HepG2 (cell line): ENCODE results near the gene TRPV4. TPM values are rescaled to one million over a fixed set of nuclear protein-coding genes. Genes with fewer than 3 reads are reported as not detected.

Experiments used
- AKNA ChIP-seq: sonication (generic); formaldehyde crosslinking; IDR thresholded peaks from 2 replicates; pipeline ENCODE4 v1.4.0; 2020; ENCODE audit warnings: missing genetic modification reagents, borderline replicate concordance
- DMTF1 ChIP-seq: sonication (generic); formaldehyde crosslinking; IDR thresholded peaks from 2 replicates; pipeline ENCODE4 v1.4.0; 2020; ENCODE audit warnings: mild to moderate bottlenecking, missing genetic modification reagents
- FOXK2 ChIP-seq: fragments of 450-650 bp; IDR thresholded peaks from 2 replicates; pipeline ENCODE4 v1.6.1; 2016
- GTF3A ChIP-seq: sonication (generic); formaldehyde crosslinking; conservative IDR thresholded peaks from 2 replicates; pipeline ENCODE4 v1.4.0; 2020; ENCODE audit warnings: mild to moderate bottlenecking, missing genetic modification reagents
- HINFP ChIP-seq: sonication (generic); formaldehyde crosslinking; IDR thresholded peaks from 2 replicates; pipeline ENCODE4 v1.4.0; 2020; ENCODE audit warnings: low read depth, mild to moderate bottlenecking, missing genetic modification reagents
- IKZF5 ChIP-seq: IDR thresholded peaks from 2 replicates; pipeline ENCODE4 v1.6.1; 2018; ENCODE audit warnings: missing genetic modification reagents, mild to moderate bottlenecking, missing compliant biosample characterization
- RFX3 ChIP-seq: IDR thresholded peaks from 2 replicates; pipeline ENCODE4 v1.6.1; 2016; ENCODE audit warnings: missing biosample characterization, missing genetic modification reagents
- SP5 ChIP-seq: IDR thresholded peaks from 2 replicates; pipeline ENCODE4 v1.6.1; 2016; ENCODE audit warnings: low read depth, borderline replicate concordance
- ZIK1 ChIP-seq: sonication (generic); formaldehyde crosslinking; IDR thresholded peaks from 2 replicates; pipeline ENCODE4 v1.5.0; 2020; ENCODE audit warnings: mild to moderate bottlenecking, low read depth, missing genetic modification reagents, borderline replicate concordance
- ZNF17 ChIP-seq: sonication (generic); formaldehyde crosslinking; IDR thresholded peaks from 2 replicates; pipeline ENCODE4 v1.5.0; 2020; ENCODE audit warnings: mild to moderate bottlenecking, missing genetic modification reagents
- ZNF180 ChIP-seq: sonication (generic); formaldehyde crosslinking; IDR thresholded peaks from 2 replicates; pipeline ENCODE4 v1.4.0; 2020; ENCODE audit warnings: low read depth, missing genetic modification reagents, borderline replicate concordance
- ZNF292 ChIP-seq: sonication (generic); formaldehyde crosslinking; IDR thresholded peaks from 2 replicates; pipeline ENCODE4 v1.8.1; 2022; ENCODE audit warnings: mild to moderate bottlenecking, low read depth, missing genetic modification reagents, borderline replicate concordance
- ZNF296 ChIP-seq: sonication (generic); formaldehyde crosslinking; conservative IDR thresholded peaks from 2 replicates; pipeline ENCODE4 v1.5.0; 2020; ENCODE audit warnings: mild to moderate bottlenecking, missing genetic modification reagents
- ZNF503 ChIP-seq: sonication (generic); formaldehyde crosslinking; IDR thresholded peaks from 2 replicates; pipeline ENCODE4 v1.4.0; 2020; ENCODE audit warnings: missing genetic modification reagents
- polyA plus RNA-seq, 8 experiments: library from polyadenylated mRNA; depleted of rRNA in 3 of 8; stranded (reverse) in 7 of 8; unstranded in 1 of 8; fragments of >200 nt; fragmentation: Illumina TruSeq in 4 of 8; extraction: Trizol in 4 of 8; gene quantifications; 2 replicates each; pipeline versions ENCODE4 v1.2.1 to v1.2.3, GENCODE V29; 2011 to 2016; ENCODE audit warnings: low read depth in 4 of 8, missing spikeins in 1 of 8, mixed read lengths in 1 of 8; ENCODE audit not compliant: insufficient read depth in 1 of 8
- total RNA-seq, 5 experiments: library from RNA; depleted of rRNA; stranded (reverse); fragments of >200 nt; fragmentation: Illumina TruSeq; extraction: Trizol; gene quantifications; 2 replicates each; pipeline ENCODE4 v1.2.3, GENCODE V29; 2016; ENCODE audit warnings: low read depth in 1 of 5

TRPV4 gene
- total and polyA plus RNA-seq, 2 of the 13 experiments (the other 11 are each of a cell fraction or from before 2014, with no cell fraction given): 0.66 to 4.7 TPM

GRCh38 chr12:109822951-109823411 lies 10.2 kb downstream of the TRPV4 start (continued):
- TF ChIP-seq ZNF296 (CRISPR knock-in tag): peak; percentile 78; the same call in 1 of the 2 replicates
- TF ChIP-seq ZNF180: no peak
- TF ChIP-seq ZIK1 (CRISPR knock-in tag): no peak
- no peak for TF ChIP-seq AKNA (CRISPR knock-in tag)
- TF ChIP-seq RFX3 (CRISPR knock-in tag): no peak
- TF ChIP-seq ZNF503 (CRISPR knock-in tag): no peak
- no peak for TF ChIP-seq HINFP (CRISPR knock-in tag)
- TF ChIP-seq ZNF17 (CRISPR knock-in tag): no peak
- no peak for TF ChIP-seq FOXK2
- no peak for TF ChIP-seq IKZF5 (CRISPR knock-in tag)
- no peak for TF ChIP-seq GTF3A (CRISPR knock-in tag)
- TF ChIP-seq DMTF1: no peak
- peak; percentile 75 for TF ChIP-seq ZNF292
- peak; percentile 74 for TF ChIP-seq SP5 (CRISPR knock-in tag)
